ENCODE measurements around the gene MSI1. TPM values are rescaled to one million over a fixed set of nuclear protein-coding genes. Genes with fewer than 3 reads are reported as not detected.

The MSI1 gene
- total and polyA plus RNA-seq, 10 of the 15 experiments (the other 5 are each of a cell fraction or from before 2014, with no cell fraction given) = 0.04 TPM; not detected in 9

- TF ChIP-seq, protein P1, sequence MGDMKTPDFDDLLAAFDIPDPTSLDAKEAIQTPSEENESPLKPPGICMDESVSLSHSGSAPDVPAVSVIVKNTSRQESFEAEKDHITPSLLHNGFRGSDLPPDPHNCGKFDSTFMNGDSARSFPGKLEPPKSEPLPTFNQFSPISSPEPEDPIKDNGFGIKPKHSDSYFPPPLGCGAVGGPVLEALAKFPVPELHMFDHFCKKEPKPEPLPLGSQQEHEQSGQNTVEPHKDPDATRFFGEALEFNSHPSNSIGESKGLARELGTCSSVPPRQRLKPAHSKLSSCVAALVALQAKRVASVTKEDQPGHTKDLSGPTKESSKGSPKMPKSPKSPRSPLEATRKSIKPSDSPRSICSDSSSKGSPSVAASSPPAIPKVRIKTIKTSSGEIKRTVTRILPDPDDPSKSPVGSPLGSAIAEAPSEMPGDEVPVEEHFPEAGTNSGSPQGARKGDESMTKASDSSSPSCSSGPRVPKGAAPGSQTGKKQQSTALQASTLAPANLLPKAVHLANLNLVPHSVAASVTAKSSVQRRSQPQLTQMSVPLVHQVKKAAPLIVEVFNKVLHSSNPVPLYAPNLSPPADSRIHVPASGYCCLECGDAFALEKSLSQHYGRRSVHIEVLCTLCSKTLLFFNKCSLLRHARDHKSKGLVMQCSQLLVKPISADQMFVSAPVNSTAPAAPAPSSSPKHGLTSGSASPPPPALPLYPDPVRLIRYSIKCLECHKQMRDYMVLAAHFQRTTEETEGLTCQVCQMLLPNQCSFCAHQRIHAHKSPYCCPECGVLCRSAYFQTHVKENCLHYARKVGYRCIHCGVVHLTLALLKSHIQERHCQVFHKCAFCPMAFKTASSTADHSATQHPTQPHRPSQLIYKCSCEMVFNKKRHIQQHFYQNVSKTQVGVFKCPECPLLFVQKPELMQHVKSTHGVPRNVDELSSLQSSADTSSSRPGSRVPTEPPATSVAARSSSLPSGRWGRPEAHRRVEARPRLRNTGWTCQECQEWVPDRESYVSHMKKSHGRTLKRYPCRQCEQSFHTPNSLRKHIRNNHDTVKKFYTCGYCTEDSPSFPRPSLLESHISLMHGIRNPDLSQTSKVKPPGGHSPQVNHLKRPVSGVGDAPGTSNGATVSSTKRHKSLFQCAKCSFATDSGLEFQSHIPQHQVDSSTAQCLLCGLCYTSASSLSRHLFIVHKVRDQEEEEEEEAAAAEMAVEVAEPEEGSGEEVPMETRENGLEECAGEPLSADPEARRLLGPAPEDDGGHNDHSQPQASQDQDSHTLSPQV (IDR thresholded peaks at IDR 0.05) = no peak
- TF ChIP-seq SIN3A (IDR thresholded peaks at IDR 0.05; ENCODE audit: low read depth, low read length) = no peak
These were observed 34.9 kb upstream of the MSI1 start (continued) for GRCh38 chr12:120403869-120404268.

GRCh38 chr12:120402217-120402616 is 33.3 kb upstream of the MSI1 start:
- FAIRE-seq (no peak), DNase-seq (ENCODE audit: low read depth, low spot score) (no peak), ATAC-seq (no peak)
- no peaks in the 10 kb centered on the region for H3K9me3 ChIP-seq (replicated peaks; ENCODE audit: control insufficient read depth, insufficient read depth, low read length)
- 0 out of 2 replicates have a peak, but pooled peaks cover 3% of the 10 kb centered on the region for H3K4me1 ChIP-seq (ENCODE audit: control insufficient read depth, insufficient read depth, low read length)
- 7% methylated on average over 13 of the region's 13 CpGs for WGBS (ENCODE audit: insufficient coverage, insufficient replicate concordance, low lambda C conversion rate, missing lambda C conversion rate)
- H3K9ac ChIP-seq (ENCODE audit: control insufficient read depth, insufficient read depth, low read length) = no peak overlapping the region
- no peak overlapping the region for H3K27ac ChIP-seq (ENCODE audit: control insufficient read depth, insufficient read depth)
- ChIA-PET SMC1A (ENCODE audit: uncharacterized antibody, unreplicated experiment) (no interaction called here), POLR2A (interaction anchor here (0.5 kb wide), 1 partner anchor 404 kb away, joined by 4 read pairs; no protein-coding TSS in a partner anchor), RAD21 (ENCODE audit: unreplicated experiment) (no interaction called here), CTCF (interaction anchor here (0.6 kb wide), 1 partner anchor 45 kb away, joined by 3 read pairs; no protein-coding TSS in a partner anchor)
- no peak overlapping the region for H3K4me3 ChIP-seq
- intact Hi-C loops (cut with micrococcal nuclease; ENCODE audit: unreplicated experiment) = no loop called here
- H4K20me1 ChIP-seq (ENCODE audit: control insufficient read depth, insufficient read depth) = no peaks in the 10 kb centered on the region
- in situ Hi-C loops (cut with MboI) = no loop called here
- H3K27me3 ChIP-seq (replicated peaks in 1 of 2; ENCODE audit: control insufficient read depth in 2 of 2, insufficient read depth in 2 of 2, low read length in 1 of 2) = no peaks in the 10 kb centered on the region
- H2AFZ ChIP-seq (ENCODE audit: control insufficient read depth, low read depth, low read length) = no peak overlapping the region
- H3K36me3 ChIP-seq (ENCODE audit: control insufficient read depth in 2 of 2, insufficient read depth in 2 of 2, low read length in 1 of 2) = no peaks in the 10 kb centered on the region
- H3K4me2 ChIP-seq (ENCODE audit: control insufficient read depth, insufficient read depth) = no peak overlapping the region
- BruUV-seq (replicated peaks) = no TSS peak
- H3K79me2 ChIP-seq (ENCODE audit: control insufficient read depth, insufficient read depth, low read length) = no peaks in the 10 kb centered on the region
- no peak for TF ChIP-seq E2F4 (IDR thresholded peaks at IDR 0.05; ENCODE audit: low read depth, low read length)
- no peak for TF ChIP-seq NR2C2 (IDR thresholded peaks at IDR 0.05; ENCODE audit: borderline replicate concordance, control insufficient read depth, insufficient read length, low read depth)
- no peak for TF ChIP-seq CBFB (IDR thresholded peaks at IDR 0.05; ENCODE audit: low read depth)
- no peak for TF ChIP-seq PAX5 (IDR thresholded peaks at IDR 0.05; ENCODE audit: borderline replicate concordance, low read depth, low read length)
- no peak for TF ChIP-seq BACH1 (IDR thresholded peaks at IDR 0.05; ENCODE audit: borderline replicate concordance)
- TF ChIP-seq RAD21 (IDR thresholded peaks at IDR 0.05; ENCODE audit: insufficient read depth, low read depth, low read length) = no peak
- TF ChIP-seq NKRF (conservative IDR thresholded peaks at IDR 0.05) = no peak
- no peak for TF ChIP-seq SPI1 (IDR thresholded peaks at IDR 0.05; ENCODE audit: borderline replicate concordance, insufficient read depth, low read depth, low read length)
- TF ChIP-seq BHLHE40 (IDR thresholded peaks at IDR 0.05; ENCODE audit: borderline replicate concordance in 1 of 2, low read depth in 2 of 2, low read length in 1 of 2) = no peak
- TF ChIP-seq STAT1 (conservative IDR thresholded peaks at IDR 0.05) = no peak
- no peak for TF ChIP-seq FOS (IDR thresholded peaks at IDR 0.05; ENCODE audit: borderline replicate concordance, extremely low read depth, insufficient read length)
- TF ChIP-seq MYC (IDR thresholded peaks at IDR 0.05; ENCODE audit: insufficient read depth, insufficient read length, insufficient replicate concordance, low read length, severe bottlenecking) = no peak
- no peak for TF ChIP-seq NRF1 (conservative IDR thresholded peaks at IDR 0.05; ENCODE audit: low read depth, low read length)
- no peak for TF ChIP-seq BCL11A (IDR thresholded peaks at IDR 0.05; ENCODE audit: low read depth, low read length)
- no peak for TF ChIP-seq PML (IDR thresholded peaks at IDR 0.05; ENCODE audit: low read length)

Measured in GM12878 (cell line).